OCI-LY1 (cell line): Measurements from ENCODE around the gene CMTM2.
"Not testable (repeated sequence)": the region's sequence is repeated elsewhere in the genome, so short reads cannot be mapped to it uniquely, and the experiment has no call there.

Source experiments
- H2AFZ ChIP-seq: fragments of 200-600 bp; sonication (generic), shearing (Covaris generic); 2 replicates; pipeline ENCODE4 v1.6.0; 2014; ENCODE audit warnings: antibody characterized with exemption, mild to moderate bottlenecking, low read length
- H3F3A ChIP-seq: fragments of 200-600 bp; sonication (generic), shearing (Covaris generic); 2 replicates; pipeline ENCODE4 v1.6.0; 2014; ENCODE audit warnings: mild to moderate bottlenecking, antibody characterized with exemption, low read length, moderate library complexity; ENCODE audit not compliant: insufficient read depth
- H3K27ac ChIP-seq: fragments of 200-600 bp; sonication (generic); 2 replicates; pipeline ENCODE4 v1.5.1; 2014; ENCODE audit warnings: low read length, mixed run types, mild to moderate bottlenecking, low read depth; ENCODE audit not compliant: poor library complexity, severe bottlenecking
- H3K27me3 ChIP-seq: fragments of 200-600 bp; sonication (generic); 2 replicates; pipeline ENCODE4 v1.6.0; 2014; ENCODE audit warnings: antibody characterized with exemption, mild to moderate bottlenecking, low read length, moderate library complexity; ENCODE audit not compliant: insufficient read depth
- H3K36me3 ChIP-seq: fragments of 200-600 bp; sonication (generic); 2 replicates; pipeline ENCODE4 v1.6.1; 2014; ENCODE audit warnings: mild to moderate bottlenecking, antibody characterized with exemption, low read length, moderate library complexity, mixed read lengths; ENCODE audit not compliant: insufficient read depth
- H3K4me1 ChIP-seq: fragments of 200-600 bp; sonication (generic); 2 replicates; pipeline ENCODE4 v1.5.1; 2014; ENCODE audit warnings: mild to moderate bottlenecking, low read length, moderate library complexity; ENCODE audit not compliant: insufficient read depth, severe bottlenecking
- H3K4me2 ChIP-seq: fragments of 200-600 bp; sonication (generic), shearing (Covaris generic); 2 replicates; pipeline ENCODE4 v1.6.1; 2014; ENCODE audit warnings: low read length
- H3K4me3 ChIP-seq: fragments of 200-600 bp; sonication (generic); 2 replicates; pipeline ENCODE4 v1.5.1; 2014; ENCODE audit warnings: low read length, low read depth, mild to moderate bottlenecking, mixed read lengths; ENCODE audit not compliant: poor library complexity, severe bottlenecking
- H3K79me2 ChIP-seq: fragments of 200-600 bp; shearing (Covaris generic); 2 replicates; pipeline ENCODE4 v1.6.1; 2016; ENCODE audit warnings: mixed run types, low read length, mixed read lengths; ENCODE audit not compliant: insufficient read depth
- H3K9ac ChIP-seq: fragments of 200-600 bp; sonication (generic), shearing (Covaris generic); 2 replicates; pipeline ENCODE4 v1.6.1; 2014; ENCODE audit warnings: mild to moderate bottlenecking, low read length, mixed read lengths
- H3K9me2 ChIP-seq: fragments of 200-600 bp; sonication (generic), shearing (Covaris generic); 2 replicates; pipeline ENCODE4 v1.6.1; 2014; ENCODE audit warnings: low read depth, mild to moderate bottlenecking, low read length, mixed read lengths
- H3K9me3 ChIP-seq: fragments of 200-600 bp; shearing (Covaris generic); 2 replicates; pipeline ENCODE4 v1.6.1; 2014; ENCODE audit warnings: low read length, mixed read lengths
- H4K20me1 ChIP-seq: fragments of 200-600 bp; sonication (generic), shearing (Covaris generic); 2 replicates; pipeline ENCODE4 v1.6.0; 2016; ENCODE audit warnings: mild to moderate bottlenecking, low read length; ENCODE audit not compliant: insufficient read depth
- EZH2 ChIP-seq: fragments of 200-600 bp; sonication (generic), shearing (Covaris generic); IDR thresholded peaks from 2 replicates; pipeline ENCODE4 v1.8.0; 2017; ENCODE audit warnings: borderline replicate concordance, mixed run types, mild to moderate bottlenecking, antibody characterized with exemption, low read length, moderate library complexity, mixed read lengths
- TF ChIP-seq, protein P1 (sequence below): fragments of 200-600 bp; sonication (generic), shearing (Covaris generic); IDR thresholded peaks from 2 replicates; pipeline ENCODE4 v1.5.1; 2017; ENCODE audit warnings: mild to moderate bottlenecking, antibody characterized with exemption, low read length, moderate library complexity, mixed read lengths

CMTM2 gene

DNA sequence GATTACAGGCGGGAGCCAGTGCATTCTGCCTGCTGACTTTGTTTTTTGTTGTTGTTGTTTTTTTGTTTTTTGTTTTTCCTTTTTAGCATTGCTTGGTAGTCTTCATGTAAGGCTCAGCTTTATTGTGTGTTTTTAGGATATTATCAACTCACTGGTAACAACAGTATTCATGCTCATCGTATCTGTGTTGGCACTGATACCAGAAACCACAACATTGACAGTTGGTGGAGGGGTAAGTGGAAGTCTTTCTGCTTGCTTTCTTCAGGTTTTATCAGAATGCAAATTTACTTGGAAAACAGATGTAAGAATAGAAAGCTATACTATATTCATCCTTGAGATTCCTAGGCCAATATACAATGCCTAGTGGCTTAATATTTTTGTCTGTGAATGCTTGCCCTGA lies 16.3 kb upstream of the CMTM2 start:
- Histone ChIP-seq H3K4me1 (no peaks in the 10 kb centered on the region), H3K27me3 (no peaks in the 10 kb centered on the region), H3K79me2 (no peaks in the 10 kb centered on the region; the same call in 1 of the 2 replicates), H3K36me3 (peaks cover 83% of the 10 kb centered on the region), H3K9me3 (no peaks in the 10 kb centered on the region), H3K4me2 (no peak overlapping the region), H3K9ac (no peak overlapping the region), H3K27ac (no peak overlapping the region), H3F3A (no peaks in the 10 kb centered on the region), H3K9me2 (no peaks in the 10 kb centered on the region), H2AFZ (no peak overlapping the region), H4K20me1 (no peaks in the 10 kb centered on the region), H3K4me3 (no peak overlapping the region)
- TF ChIP-seq EZH2, result no peak
- TF ChIP-seq, protein P1, sequence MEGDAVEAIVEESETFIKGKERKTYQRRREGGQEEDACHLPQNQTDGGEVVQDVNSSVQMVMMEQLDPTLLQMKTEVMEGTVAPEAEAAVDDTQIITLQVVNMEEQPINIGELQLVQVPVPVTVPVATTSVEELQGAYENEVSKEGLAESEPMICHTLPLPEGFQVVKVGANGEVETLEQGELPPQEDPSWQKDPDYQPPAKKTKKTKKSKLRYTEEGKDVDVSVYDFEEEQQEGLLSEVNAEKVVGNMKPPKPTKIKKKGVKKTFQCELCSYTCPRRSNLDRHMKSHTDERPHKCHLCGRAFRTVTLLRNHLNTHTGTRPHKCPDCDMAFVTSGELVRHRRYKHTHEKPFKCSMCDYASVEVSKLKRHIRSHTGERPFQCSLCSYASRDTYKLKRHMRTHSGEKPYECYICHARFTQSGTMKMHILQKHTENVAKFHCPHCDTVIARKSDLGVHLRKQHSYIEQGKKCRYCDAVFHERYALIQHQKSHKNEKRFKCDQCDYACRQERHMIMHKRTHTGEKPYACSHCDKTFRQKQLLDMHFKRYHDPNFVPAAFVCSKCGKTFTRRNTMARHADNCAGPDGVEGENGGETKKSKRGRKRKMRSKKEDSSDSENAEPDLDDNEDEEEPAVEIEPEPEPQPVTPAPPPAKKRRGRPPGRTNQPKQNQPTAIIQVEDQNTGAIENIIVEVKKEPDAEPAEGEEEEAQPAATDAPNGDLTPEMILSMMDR, result no peak

DNA sequence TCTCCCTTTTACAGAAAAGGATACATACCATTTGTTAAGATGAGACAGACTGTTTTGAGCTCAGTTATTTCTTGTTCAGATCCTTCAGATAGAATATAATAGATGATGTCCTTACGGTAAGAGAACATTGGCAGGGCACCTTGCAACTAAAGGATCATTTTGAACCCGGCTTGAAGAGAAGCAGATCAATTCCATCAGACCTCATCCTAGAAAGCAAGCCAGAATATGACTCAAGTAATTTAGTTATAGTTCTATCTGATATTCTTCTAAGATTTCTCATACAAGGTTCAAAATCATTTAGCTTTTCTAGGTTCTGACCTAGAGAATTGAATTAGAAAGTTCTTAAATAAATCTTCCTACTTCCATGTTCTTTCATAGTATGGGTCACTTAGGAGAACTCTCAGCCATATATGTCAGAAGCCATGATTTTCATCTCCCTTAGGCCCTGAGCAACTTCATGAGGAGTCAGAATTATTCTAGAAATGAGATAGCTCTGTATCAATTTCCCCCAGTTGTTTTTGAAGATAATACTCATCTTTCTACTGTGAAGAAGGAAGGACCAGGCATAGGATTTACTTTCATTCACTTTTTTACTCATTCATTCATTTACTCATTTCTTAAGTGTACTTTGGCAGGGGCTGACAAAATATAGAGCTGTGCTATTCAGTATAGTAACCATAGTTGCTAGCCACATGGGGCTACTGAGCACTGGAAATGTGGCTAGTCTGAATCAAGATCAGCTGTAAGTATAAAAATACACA lies 15.5 kb upstream of the CMTM2 start:
- no peaks in the 10 kb centered on the region for H3K4me1 ChIP-seq
- no peaks in the 10 kb centered on the region for H3F3A ChIP-seq
- TF ChIP-seq EZH2, result no peak
- TF ChIP-seq, protein P1, result no peak
- H3K9ac ChIP-seq, result no peak overlapping the region
- no peaks in the 10 kb centered on the region for H4K20me1 ChIP-seq
- no peaks in the 10 kb centered on the region for H3K27me3 ChIP-seq
- H3K79me2 ChIP-seq, result no peaks in the 10 kb centered on the region
- no peaks in the 10 kb centered on the region for H3K9me3 ChIP-seq
- H3K27ac ChIP-seq, result no peak overlapping the region
- H3K9me2 ChIP-seq, result no peaks in the 10 kb centered on the region
- H3K4me2 ChIP-seq, result no peak overlapping the region
- H3K4me3 ChIP-seq, result no peak overlapping the region
- H3K36me3 ChIP-seq, result peaks cover 76% of the 10 kb centered on the region
- H2AFZ ChIP-seq, result no peak overlapping the region

GRCh38 chr16:66566051-66566901 lies 13.0 kb upstream of the CMTM2 start, which contains the start of gene CMTM1:
Gene CMTM1 (plus strand): TSS chr16:66566439. CDS start chr16:66566514, 75 bp downstream.
- Histone ChIP-seq H3K79me2 (no peaks in the 10 kb centered on the region), H3K4me2 (no peak within 1 kb of the TSS), H3K4me3 (no peak within 1 kb of the TSS), H4K20me1 (no peaks in the 10 kb centered on the region), H3K9me2 (no peaks in the 10 kb centered on the region), H3K9ac (no peak within 1 kb of the TSS), H2AFZ (no peak within 1 kb of the TSS), H3K9me3 (no peaks in the 10 kb centered on the region), H3K36me3 (peaks cover 51% of the 10 kb centered on the region), H3K27ac (no peak within 1 kb of the TSS), H3F3A (no peaks in the 10 kb centered on the region), H3K27me3 (no peaks in the 10 kb centered on the region), H3K4me1 (no peaks in the 10 kb centered on the region)
- TF ChIP-seq, protein P1, result no peak
- TF ChIP-seq EZH2, result no peak

DNA sequence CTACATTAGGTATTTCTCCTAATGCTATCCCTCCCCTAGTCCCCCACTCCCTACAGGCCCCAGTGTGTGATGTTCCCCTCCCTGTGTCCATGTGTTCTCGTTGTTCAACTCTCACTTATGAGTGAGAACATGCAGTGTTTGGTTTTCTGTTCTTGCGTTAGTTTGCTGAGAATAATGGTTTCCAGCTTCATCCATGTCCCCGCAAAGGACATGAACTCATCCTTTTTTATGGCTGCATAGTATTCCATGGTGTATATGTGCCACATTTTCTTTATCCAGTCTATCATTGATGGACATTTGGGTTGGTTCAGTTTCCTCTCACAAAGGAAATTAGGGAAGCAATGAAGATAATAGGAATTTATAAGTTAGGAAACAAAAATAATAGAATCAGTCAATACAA lies 12.0 kb upstream of the CMTM2 start:
- not testable (repeated sequence) for H3F3A ChIP-seq, H3K27me3 ChIP-seq

More for the DNA sequence above, 12.0 kb upstream of the CMTM2 start:
- peaks cover 44% of the 10 kb centered on the region for H3K36me3 ChIP-seq
- H3K9me2 ChIP-seq, H3K4me3 ChIP-seq, H3K4me2 ChIP-seq, H3K9ac ChIP-seq, H4K20me1 ChIP-seq, H3K4me1 ChIP-seq, H3K79me2 ChIP-seq, H2AFZ ChIP-seq, H3K27ac ChIP-seq, H3K9me3 ChIP-seq: not testable (repeated sequence)
